ENCODE measurements around the gene CLDN25.
"Not testable (repeated sequence)": the region's sequence is repeated elsewhere in the genome, so short reads cannot be mapped to it uniquely, and the experiment has no call there.

GRCh38 chr11:113789016-113789415, 9.4 kb downstream of the CLDN25 start:
- TF ChIP-seq CTCF (optimal IDR thresholded peaks at IDR 0.05 in 1 of 3, IDR thresholded peaks at IDR 0.05 in 1 of 3, conservative IDR thresholded peaks at IDR 0.05 in 1 of 3; ENCODE audit: extremely low read depth in 1 of 3, insufficient read depth in 2 of 3, low read length in 3 of 3); EZH2 (IDR thresholded peaks at IDR 0.05; ENCODE audit: low read length): not testable (repeated sequence)

All from keratinocyte (primary cell).